Hypothalamus (tissue), 51 donors: ENCODE results near the gene FBXW5.

Experiments used
- DNase-seq, 51 donors: peaks; one replicate each; lab custom pipeline; 2025; lab: John Stamatoyannopoulos, UW

The FBXW5 gene

DNA sequence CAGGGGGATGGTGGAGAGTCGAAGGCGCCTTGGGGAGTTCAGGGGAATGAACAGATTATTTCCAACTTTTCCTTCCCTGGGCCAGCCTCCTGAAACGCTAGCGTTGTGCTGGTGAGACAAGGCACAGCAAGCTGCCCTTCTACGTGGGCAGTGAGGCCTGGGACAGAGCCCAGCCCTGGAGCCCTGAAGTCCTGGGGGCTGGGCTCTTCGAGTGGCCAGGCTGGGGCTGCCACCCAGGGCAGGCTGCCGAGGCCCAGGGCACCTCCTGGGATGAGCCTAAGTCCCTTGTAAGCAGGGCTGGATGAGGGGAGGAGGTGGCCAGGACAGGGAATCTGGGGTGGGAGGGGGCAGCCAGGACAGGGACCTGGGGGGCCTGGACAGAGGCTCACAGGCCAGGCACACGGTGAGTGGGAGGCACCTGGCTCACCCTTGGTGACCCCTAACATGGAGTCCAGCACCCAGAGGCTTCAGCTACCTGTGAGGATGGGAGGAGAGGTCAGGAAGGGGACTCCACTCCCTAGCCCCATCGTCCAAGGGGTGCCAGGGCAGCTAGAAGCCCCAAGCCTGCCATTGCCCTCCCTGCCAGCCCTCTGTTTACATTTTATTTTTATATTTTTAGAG is 6.2 kb upstream of the FBXW5 start:
- DNase-seq: peak in 2 of 51 donors; percentile 21 to 66

- peak; percentile 73 to 98 (median 94) for DNase-seq
These were observed 5.5 kb upstream of the FBXW5 start for GRCh38 chr9:136949817-136950655.

DNA sequence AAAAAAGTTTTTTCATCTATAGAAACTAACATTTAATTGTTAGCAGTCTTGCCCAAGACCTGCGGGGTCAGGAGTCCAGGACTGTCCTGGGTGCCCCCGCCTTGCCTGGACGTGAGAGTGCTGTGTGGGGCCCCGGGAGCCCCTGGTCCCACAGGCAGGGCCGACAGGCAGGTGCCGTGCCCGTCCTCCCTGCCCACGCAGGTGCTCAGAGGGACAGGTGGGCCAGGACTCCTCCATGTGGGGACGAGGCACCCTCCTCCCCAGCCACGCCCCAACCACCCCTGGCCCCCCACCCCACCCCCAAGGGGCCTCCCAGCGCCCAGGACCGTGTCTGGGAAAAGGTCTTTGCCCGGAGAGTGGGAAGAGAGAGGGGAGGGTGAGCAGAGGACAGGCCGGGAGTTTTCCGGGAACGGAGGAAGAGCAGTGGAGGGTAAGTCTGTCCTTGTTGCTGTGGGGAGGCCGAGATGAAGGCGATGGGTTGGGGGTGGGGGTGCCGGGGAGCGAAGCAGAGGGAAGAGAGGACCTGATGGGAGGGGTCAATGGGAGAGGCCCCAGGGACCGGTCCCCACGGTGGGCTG is 4.8 kb upstream of the FBXW5 start:
- DNase-seq: no peak

DNA sequence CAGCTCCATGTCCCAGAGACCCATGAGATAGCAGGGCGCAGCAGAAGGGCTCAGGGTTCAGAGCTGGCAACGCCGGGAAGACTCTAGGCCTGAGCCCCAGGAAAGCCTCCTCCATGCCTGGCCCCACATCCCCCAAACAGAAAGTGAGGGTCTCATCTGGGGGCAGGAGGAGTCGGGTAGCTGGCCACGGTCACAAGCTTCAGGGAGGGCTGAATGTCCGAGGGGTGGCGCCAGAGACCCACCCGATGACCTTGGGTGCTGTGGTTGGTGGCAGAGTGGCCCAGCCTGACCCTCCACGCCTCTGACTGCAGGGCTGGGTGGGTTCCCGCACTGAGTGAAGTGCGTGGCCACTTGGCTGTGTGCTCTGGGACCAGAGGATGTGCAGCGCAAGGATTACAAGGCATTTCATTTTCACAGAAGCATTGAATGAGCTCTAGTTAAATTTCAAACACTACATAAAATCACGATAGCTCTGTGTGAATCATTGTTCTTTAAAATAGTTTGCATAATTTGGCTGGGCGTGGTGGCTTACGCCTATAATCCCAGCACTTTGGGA is 3.5 kb upstream of the FBXW5 start:
- DNase-seq: peak in 40 of 51 donors; percentile 23 to 82 (median 57)

DNA sequence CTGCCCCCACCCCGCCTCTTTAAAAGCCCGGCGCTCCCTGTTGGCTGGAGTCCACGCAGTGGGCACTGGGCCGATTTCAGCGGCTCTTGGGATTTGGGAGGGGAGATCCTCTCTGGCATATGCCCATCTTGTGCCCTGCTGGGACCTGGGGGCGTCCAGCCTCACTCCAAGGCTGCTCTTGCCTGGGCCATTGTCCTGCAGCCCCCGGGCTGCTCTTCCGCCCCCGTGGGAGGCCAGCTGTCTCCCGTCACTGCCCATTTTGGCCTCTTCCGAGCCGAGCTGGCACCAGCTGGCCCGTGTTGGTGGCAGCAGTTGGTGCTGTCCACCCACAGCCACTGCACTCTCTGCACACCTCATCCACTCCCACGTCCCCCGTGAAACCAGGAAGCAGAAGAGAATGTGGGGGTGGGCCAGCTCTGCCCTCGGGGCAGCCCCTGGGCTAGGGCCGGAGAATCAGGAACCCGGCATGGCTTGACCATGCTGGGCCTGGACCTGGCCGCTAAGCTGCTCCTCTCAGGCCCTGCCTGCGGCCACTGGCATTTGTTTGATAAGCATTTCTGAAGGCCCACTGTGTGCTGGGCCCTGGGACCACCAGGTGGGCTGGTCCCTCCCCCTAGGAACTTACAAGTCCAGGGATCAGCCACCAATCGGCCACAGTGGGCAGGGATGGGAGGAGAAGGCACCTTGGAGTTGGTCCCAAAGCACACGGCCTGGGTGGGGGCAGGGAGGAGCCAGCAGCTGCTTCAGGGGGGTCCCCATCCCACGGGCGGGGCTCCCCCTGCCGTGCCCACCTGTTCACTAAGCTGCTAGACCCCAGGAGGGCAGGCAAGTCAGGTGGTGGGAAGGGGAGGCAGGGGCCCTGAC is 2.7 kb upstream of the FBXW5 start:
- peak in 12 of 51 donors; percentile 19 to 62 (median 40) for DNase-seq

GRCh38 chr9:136946228-136947027 is 1.9 kb upstream of the FBXW5 start:
- DNase-seq: peak in 1 of 51 donors; percentile 35

DNA sequence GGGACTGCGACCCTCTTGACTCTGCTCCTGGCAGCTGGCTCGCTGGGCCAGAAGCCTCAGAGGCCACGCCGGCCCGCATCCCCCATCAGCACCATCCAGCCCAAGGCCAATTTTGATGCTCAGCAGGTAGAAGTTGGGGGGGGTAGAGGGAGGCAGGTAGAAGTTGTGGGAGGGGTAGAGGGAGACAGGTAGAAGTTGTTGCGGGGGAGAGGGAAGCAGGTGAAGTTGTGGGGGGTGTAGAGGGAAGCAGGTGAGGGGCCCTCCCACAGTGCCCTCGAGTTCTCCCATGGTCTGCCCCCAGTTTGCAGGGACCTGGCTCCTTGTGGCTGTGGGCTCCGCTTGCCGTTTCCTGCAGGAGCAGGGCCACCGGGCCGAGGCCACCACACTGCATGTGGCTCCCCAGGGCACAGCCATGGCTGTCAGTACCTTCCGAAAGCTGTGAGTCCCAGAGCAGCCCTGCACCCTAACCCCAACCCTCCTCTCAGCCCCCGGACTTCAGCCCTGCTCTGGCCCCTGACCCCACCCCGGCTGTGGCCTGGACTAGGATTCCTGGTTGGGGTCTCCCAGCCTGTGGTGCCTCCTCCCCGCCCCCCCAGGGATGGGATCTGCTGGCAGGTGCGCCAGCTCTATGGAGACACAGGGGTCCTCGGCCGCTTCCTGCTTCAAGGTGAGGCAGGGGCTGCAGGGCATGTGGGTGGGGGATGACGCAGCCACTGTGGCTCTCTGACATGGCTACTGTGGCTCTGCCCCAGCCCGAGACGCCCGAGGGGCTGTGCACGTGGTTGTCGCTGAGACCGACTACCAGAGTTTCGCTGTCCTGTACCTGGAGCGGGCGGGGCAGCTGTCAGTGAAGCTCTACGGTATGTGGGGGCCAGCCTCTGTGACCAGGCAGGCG is 1.0 kb upstream of the FBXW5 start:
- no peak for DNase-seq

DNA sequence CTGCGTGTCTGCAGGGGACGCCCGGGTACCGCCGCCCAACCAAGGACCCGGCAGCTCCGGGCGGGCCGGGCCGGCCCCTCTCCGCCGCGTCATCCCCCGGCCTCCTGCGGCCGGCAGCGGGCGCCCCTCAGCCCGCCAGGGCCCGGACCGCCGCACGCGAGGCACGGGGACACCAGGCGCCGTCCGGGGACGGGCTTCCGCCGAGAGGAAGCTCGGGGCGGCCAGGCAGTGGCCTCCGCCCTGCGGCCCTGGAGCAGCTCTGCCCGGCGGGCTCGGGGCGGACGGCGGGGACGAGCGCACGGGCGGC is 373 bp downstream of the FBXW5 start:
- peak in 2 of 51 donors; percentile 58 to 62 for DNase-seq

DNA sequence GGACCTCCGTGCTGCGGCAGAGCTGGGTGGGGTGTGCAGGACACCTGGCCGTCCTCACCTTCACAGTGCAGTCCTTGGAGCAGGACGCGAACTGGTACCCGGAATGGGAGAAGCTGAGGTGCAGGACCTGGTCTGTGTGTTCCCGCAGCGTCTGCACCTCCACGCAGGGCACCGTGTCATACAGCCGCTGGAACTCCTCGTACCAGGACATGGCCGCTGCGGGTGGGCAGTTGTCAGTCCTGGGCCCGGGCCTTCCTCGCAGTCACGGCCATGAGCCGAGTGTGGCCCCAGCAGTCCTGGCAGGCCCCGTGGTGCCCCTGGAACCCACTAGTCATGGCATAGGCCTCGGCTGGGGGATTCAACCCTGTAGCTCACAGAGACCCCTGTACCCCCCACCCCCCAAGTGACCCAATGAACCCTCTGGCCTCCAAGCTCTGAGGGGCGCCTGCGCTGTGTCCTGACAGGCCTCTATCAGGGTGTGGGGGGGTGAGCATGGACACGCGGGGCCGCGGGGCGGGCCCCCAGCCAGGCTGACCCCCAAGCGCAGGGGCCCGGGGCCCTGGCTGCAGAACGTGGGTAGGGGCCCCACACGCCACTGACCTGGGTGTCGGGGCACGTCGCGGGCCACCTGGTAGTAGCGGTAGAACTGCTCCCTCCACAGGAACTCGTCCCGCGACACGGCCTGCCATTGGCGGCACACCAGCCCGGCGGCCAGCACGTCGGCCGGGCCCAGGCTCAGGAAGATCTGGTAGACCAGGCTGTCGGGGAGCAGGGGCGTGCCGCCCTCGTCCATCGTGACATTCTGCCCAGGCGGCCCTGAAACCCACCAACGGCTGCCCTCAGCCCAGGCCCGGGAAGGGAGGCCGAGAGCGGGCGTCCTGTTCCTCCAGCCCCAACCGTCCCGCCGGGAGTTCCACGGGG is 987 bp downstream of the FBXW5 start:
- DNase-seq: peak in 1 of 51 donors; percentile 55

- no peak for DNase-seq
These were observed 1.7 kb downstream of the FBXW5 start for GRCh38 chr9:136942881-136943230.

DNA sequence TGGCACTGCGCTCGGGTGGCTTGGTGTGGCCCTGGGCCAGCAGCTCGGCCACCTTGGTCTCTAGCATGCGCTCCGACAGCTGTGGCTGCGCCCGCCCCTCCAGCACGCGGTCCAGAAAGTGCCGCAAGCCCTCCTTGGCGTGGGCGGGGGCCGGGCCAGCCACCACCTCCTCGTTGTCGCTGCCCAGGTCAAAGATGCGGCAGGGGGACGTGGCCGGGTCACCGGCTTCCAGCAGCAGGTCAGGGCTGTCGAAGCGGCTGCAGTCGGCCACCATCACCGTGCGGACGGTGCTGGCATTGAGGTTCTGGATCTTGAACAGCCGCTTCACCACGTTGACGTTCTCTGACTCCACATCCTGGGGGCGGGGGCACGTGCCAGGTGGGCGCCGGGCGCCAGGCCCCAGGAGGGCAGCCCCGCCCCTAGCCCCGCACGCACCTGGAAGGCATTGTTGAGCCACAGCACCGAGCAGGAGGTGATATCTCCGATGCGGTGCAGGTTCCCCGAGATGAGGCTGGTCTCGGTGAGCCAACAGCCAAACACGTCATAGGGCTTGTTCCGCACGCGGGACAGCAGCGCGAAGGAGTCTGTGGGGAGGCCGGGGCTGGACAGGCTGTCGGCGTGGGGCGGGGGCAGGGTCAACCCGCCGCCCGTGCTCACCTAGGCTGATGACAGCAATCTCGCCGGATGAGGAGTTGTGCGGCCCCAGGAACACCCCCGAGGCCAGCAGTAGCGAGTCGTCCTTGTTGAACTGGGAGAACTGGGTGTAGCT is 2.2 kb downstream of the FBXW5 start:
- no peak for DNase-seq

GRCh38 chr9:136941231-136942111 is 3.1 kb downstream of the FBXW5 start:
- DNase-seq: no peak

DNA sequence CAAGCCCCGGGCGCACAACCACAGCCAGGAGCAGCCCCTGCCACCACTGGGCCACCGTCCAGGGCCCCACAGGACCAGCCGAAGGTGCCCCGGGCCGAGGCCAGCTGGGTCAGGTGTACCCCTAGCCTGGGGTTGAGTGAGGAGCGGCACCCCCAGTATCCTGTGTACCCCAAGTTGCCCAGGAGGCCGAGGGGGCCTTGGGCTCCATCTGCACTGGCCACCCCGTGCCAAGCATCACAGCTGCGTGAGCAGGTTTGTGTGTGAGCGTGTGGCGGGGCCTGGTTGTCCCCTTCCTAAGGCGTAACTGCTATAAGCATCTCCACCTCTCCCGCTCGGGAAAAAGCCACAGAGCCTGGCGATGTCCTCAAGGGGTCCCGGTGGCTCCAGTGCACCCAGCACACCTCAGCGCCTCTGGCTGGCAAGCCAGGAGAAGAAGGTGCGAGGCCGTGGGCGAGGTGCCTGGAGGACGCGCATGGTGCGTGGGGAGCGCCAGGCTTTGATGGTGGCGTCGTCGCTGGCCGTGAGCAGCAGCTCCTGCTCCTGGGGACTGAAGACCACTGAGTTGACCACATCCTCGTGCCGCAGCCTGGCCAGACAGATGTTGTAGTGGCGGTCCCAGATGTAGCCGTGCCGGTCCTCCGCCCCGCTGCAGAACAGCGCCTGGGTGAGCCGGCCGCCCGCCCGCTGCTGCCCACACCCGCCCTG is 3.9 kb downstream of the FBXW5 start:
- DNase-seq: peak in 1 of 51 donors; percentile 53

DNA sequence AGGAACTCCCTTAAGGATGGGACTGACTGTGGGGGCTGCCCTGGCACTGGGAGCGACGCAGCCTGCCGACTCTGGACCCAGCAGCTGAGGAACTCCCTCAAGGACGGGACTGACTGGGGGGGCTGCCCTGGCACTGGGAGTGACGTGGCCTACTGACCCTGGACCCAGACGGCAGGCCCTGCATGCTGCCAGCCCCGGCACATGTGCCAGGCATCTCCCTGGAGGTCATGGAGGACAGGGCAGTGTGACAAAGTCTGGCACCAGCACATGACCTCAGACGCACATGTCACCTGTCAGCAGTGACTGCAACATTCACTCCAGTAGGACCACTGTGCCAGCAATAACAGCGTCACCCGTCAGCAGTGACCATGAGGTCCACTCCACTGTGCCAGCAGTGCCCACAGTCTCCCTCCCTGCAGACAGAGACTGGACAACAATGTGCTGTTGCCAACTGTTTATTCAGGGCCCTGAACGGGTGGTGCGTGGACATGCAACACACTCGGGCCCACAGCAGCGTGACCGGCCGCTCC is 4.5 kb downstream of the FBXW5 start:
- DNase-seq: peak in 39 of 51 donors; percentile 18 to 89 (median 71)

DNA sequence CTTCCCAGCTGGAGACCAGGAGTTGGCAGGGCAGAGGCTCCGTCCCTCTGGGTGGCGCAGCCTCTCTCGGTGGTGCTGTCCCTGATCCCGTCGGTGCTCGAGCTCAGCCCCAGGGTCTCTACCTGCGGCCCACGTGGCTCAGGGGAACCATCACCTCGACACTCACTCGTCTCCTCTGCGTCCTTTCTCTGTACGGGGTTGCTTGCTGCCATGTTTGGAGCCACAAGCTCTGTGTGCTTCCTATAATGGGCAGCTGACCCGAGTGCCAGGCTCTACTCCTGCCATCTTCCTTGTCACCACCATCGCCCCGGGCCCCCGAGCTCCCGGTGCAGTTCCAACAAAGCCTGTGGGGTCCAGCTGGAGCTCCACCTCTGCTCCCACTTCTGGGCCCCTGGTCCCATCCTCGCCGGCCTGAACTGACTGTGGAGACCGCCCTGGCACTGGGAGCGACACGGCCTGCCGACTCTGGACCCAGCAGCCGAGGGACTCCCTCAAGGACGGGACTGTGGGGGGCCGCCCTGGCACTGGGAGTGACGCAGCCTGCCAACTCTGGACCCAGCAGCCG is 5.0 kb downstream of the FBXW5 start:
- DNase-seq: no peak
